HG02840 (cell line): ENCODE data around the gene MTMR11.
"Not testable (repeated sequence)": the region's sequence is repeated elsewhere in the genome, so short reads cannot be mapped to it uniquely, and the experiment has no call there.

Experiments
- ATAC-seq: cut with Tn5 transposase; IDR thresholded peaks from one replicate; pipeline ENCODE4 v1.9.1; 2021; ENCODE audit warnings: mild to moderate bottlenecking, moderate library complexity, moderate number of reproducible peaks; ENCODE audit not compliant: unreplicated experiment, low FRiP score

Gene MTMR11

GRCh38 chr1:149936170-149936991 lies at the start of gene MTMR11:
Gene MTMR11 (minus strand): TSS chr1:149936879. CDS start chr1:149936647, 232 bp downstream.
- ATAC-seq, result no peak

- ATAC-seq, result no peak
These were observed 43.4 kb upstream of the MTMR11 start for GRCh38 chr1:149979972-149980540.

GRCh38 chr1:149979245-149979971 lies 42.7 kb upstream of the MTMR11 start:
- ATAC-seq, result no peak

GRCh38 chr1:149978547-149979023 lies 41.9 kb upstream of the MTMR11 start:
- no peak for ATAC-seq

- no peak for ATAC-seq
These were observed 40.7 kb upstream of the MTMR11 start for GRCh38 chr1:149977345-149977744.

GRCh38 chr1:149972547-149972946 lies 35.9 kb upstream of the MTMR11 start:
- ATAC-seq, result no peak

GRCh38 chr1:149967646-149968045 lies 31.0 kb upstream of the MTMR11 start:
- ATAC-seq, result no peak

- ATAC-seq, result no peak
These were observed 30.4 kb upstream of the MTMR11 start for GRCh38 chr1:149967041-149967440.

GRCh38 chr1:149966405-149966804 lies 29.7 kb upstream of the MTMR11 start:
- no peak for ATAC-seq

- ATAC-seq, result no peak
These were observed 28.8 kb upstream of the MTMR11 start for GRCh38 chr1:149965440-149965839.

- ATAC-seq, result no peak
These were observed 26.7 kb upstream of the MTMR11 start for GRCh38 chr1:149963358-149963757.

GRCh38 chr1:149962736-149963135 lies 26.1 kb upstream of the MTMR11 start:
- ATAC-seq, result no peak

- ATAC-seq, result no peak
These were observed 25.5 kb upstream of the MTMR11 start for GRCh38 chr1:149962039-149962647.

- ATAC-seq, result not testable (repeated sequence)
These were observed 20.9 kb upstream of the MTMR11 start for GRCh38 chr1:149957548-149957947.

GRCh38 chr1:149949911-149950310 lies 13.2 kb upstream of the MTMR11 start:
- no peak for ATAC-seq

- no peak for ATAC-seq
These were observed 8.5 kb upstream of the MTMR11 start for GRCh38 chr1:149945206-149945605.

GRCh38 chr1:149942885-149943284 lies 6.2 kb upstream of the MTMR11 start:
- no peak for ATAC-seq

- no peak for ATAC-seq
These were observed 5.5 kb upstream of the MTMR11 start for GRCh38 chr1:149942207-149942606.

- ATAC-seq, result no peak
These were observed 3.7 kb upstream of the MTMR11 start for GRCh38 chr1:149940427-149940826.

- ATAC-seq, result not testable (repeated sequence)
These were observed 2.0 kb upstream of the MTMR11 start for GRCh38 chr1:149938668-149939003.

GRCh38 chr1:149937759-149938158 lies 1.1 kb upstream of the MTMR11 start:
- no peak for ATAC-seq
